Thymus (tissue), 11 donors: ENCODE measurements around the gene MTHFD2L. TPM values are rescaled to one million over a fixed set of nuclear protein-coding genes. Genes with fewer than 3 reads are reported as not detected.

Experiments used
- DNase-seq, 9 donors: peaks; one replicate each; pipeline ENCODE4 v3.0.0-alpha.2; 2013; ENCODE audit warnings: low spot score in 9 of 9, low read depth in 6 of 9, missing footprints in 1 of 9
- H3K27ac ChIP-seq, 2 donors: one replicate each; pipeline ENCODE4 v1.5.1; 2013; ENCODE audit warnings: control low read depth in 1 of 2, low read depth in 1 of 2, low read length in 1 of 2, mild to moderate bottlenecking in 1 of 2, moderate library complexity in 1 of 2
- H3K27me3 ChIP-seq, 2 donors: one replicate each; pipeline ENCODE4 v1.5.1; 2013; ENCODE audit warnings: low read length in 1 of 2; ENCODE audit not compliant: control insufficient read depth in 2 of 2, insufficient read depth in 1 of 2
- H3K36me3 ChIP-seq, 2 donors: one replicate each; pipeline ENCODE4 v1.5.1; 2013; ENCODE audit warnings: low read length in 1 of 2, mild to moderate bottlenecking in 1 of 2, moderate library complexity in 1 of 2; ENCODE audit not compliant: control insufficient read depth in 2 of 2, insufficient read depth in 2 of 2
- H3K4me1 ChIP-seq, 2 donors: one replicate each; pipeline ENCODE4 v1.5.1; 2013; ENCODE audit warnings: low read length in 2 of 2; ENCODE audit not compliant: control insufficient read depth in 2 of 2, insufficient read depth in 2 of 2
- H3K4me3 ChIP-seq, 2 donors: one replicate each; pipeline ENCODE4 v1.5.1; 2013; ENCODE audit warnings: low read length in 2 of 2, control low read depth in 1 of 2, mild to moderate bottlenecking in 1 of 2
- H3K9me3 ChIP-seq, 2 donors: one replicate each; pipeline ENCODE4 v1.5.1; 2013; ENCODE audit warnings: low read length in 1 of 2, mild to moderate bottlenecking in 1 of 2; ENCODE audit not compliant: control insufficient read depth in 2 of 2, insufficient read depth in 1 of 2
- WGBS: extraction: QIAGEN DNeasy Blood & Tissue Kit; methylation state at CpG from one replicate; pipeline ENCODE4 v1.1.7; 2013; 5-methylcytosine and 5-hydroxymethylcytosine counted together
- polyA plus RNA-seq: library from polyadenylated mRNA; stranded (reverse); fragments of 200-250 nt; gene quantifications from one replicate; pipeline ENCODE4 v1.2.3, GENCODE V29; 2013
- total RNA-seq: library from RNA; stranded (reverse); fragments of 120-200 nt; gene quantifications from one replicate; pipeline ENCODE4 v1.2.4, GENCODE V29; 2013
- donor health status: healthy.

Gene MTHFD2L
- total and polyA plus RNA-seq, 2 donors: 16.9 to 33.8 TPM

GRCh38 chr4:74156521-74156920 lies 1.4 kb upstream of the MTHFD2L start:
- H3K27ac ChIP-seq: no peak overlapping the region
- 95% methylated on average over 2 of the region's 2 CpGs for WGBS
- H3K4me1 ChIP-seq: peaks cover 3 to 10% of the 10 kb centered on the region in 2 donors
- H3K4me3 ChIP-seq: no peak overlapping the region
- H3K36me3 ChIP-seq: peaks cover 0 to 13% of the 10 kb centered on the region in 2 donors
- no peaks in the 10 kb centered on the region for H3K9me3 ChIP-seq
- H3K27me3 ChIP-seq: no peaks in the 10 kb centered on the region
- no peak for DNase-seq

DNA sequence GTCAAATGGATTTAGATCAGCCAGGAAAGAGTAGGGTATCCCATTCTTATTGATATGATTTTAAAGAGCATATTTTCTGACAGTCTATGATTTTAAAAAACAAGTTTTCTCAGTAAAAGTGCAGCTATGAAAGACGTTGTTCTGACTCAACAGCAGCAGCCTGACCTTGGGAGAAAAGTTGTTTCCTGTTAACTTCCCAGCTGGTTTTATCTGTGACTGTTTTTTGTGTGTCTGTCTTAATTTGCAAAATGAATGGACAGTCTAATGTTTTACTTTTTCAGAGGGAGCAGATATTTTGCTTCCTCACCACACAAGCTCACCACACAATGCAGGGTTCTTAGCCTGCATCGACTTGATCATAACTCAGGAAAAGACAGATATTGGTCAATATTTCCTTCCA lies 764 bp upstream of the MTHFD2L start:
- Histone ChIP-seq H3K27ac (peak overlapping the region in 1 of 2 donors; percentile 86), H3K4me3 (peak overlapping the region; percentile 77 to 80), H3K9me3 (no peaks in the 10 kb centered on the region), H3K27me3 (no peaks in the 10 kb centered on the region), H3K36me3 (peaks cover 0 to 19% of the 10 kb centered on the region in 2 donors), H3K4me1 (peaks cover 3 to 10% of the 10 kb centered on the region in 2 donors)
- DNase-seq: peak in 1 of 9 donors; percentile 13
- 7% methylated on average over 2 of the region's 2 CpGs for WGBS

DNA sequence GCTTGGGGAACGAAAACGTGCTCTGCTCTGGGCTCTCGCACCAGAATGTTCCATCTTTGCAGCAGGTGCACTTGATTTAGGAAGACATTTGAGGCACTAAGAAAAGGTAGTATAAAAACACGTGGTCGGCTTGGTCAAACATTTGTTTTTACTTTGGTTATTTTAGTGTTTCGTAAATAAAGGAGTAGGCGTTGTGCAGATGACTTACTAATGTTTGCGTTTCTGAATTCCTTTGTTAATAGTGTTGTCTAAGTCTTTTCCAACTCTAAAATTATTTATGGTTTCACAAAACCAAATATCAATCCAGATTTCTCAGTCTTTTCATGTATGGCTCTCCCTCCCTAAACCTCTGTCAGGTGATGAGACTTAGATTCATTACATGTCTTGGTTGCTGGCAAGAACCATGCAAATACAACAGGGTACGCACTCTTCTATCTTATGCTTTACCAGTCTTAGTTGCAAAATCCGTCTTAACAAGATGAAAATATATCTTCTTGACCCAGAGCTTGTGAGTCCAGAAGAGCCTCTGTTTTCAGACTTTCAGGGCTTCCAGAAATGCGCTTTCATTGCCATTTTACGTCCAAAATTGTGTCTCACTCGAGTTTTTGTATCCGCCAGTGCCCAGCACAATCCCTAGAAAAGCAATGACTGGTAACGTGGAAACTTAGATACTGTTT lies 686 bp downstream of the MTHFD2L start:
- WGBS: 30% methylated on average over 15 of the region's 15 CpGs
- no peaks in the 10 kb centered on the region for H3K27me3 ChIP-seq
- DNase-seq: peak in 3 of 9 donors; percentile 11 to 36 (median 16)

GRCh38 chr4:74159143-74159709 lies 1.3 kb downstream of the MTHFD2L start:
- Histone ChIP-seq H3K9me3 (no peaks in the 10 kb centered on the region), H3K27ac (no peak overlapping the region), H3K27me3 (no peaks in the 10 kb centered on the region), H3K4me1 (peaks cover 3 to 10% of the 10 kb centered on the region in 2 donors), H3K36me3 (peaks cover 0 to 22% of the 10 kb centered on the region in 2 donors), H3K4me3 (peak overlapping the region; percentile 77 to 80)
- peak in 1 of 9 donors; percentile 4 for DNase-seq
- WGBS: 89% methylated on average over 2 of the region's 2 CpGs

More for the DNA sequence above, 686 bp downstream of the MTHFD2L start:
- Histone ChIP-seq H3K9me3 (no peaks in the 10 kb centered on the region), H3K27ac (peak overlapping the region; percentile 86 to 92), H3K36me3 (peaks cover 0 to 22% of the 10 kb centered on the region in 2 donors), H3K4me1 (peaks cover 3 to 10% of the 10 kb centered on the region in 2 donors), H3K4me3 (peak overlapping the region; percentile 77 to 80)

GRCh38 chr4:74161666-74162450 lies 3.9 kb downstream of the MTHFD2L start:
- Histone ChIP-seq H3K9me3 (no peaks in the 10 kb centered on the region), H3K27me3 (no peaks in the 10 kb centered on the region), H3K36me3 (peaks cover 4 to 25% of the 10 kb centered on the region in 2 donors), H3K27ac (no peak overlapping the region), H3K4me3 (no peak overlapping the region), H3K4me1 (peaks cover 3 to 10% of the 10 kb centered on the region in 2 donors)
- 94% methylated on average over 3 of the region's 3 CpGs for WGBS
- no peak for DNase-seq

- no peaks in the 10 kb centered on the region for H3K9me3 ChIP-seq
- DNase-seq: no peak
- H3K27ac ChIP-seq: no peak overlapping the region
- peaks cover 4 to 12% of the 10 kb centered on the region in 2 donors for H3K36me3 ChIP-seq
- H3K4me1 ChIP-seq: no peaks in the 10 kb centered on the region
- H3K4me3 ChIP-seq: no peak overlapping the region
- WGBS: 49% methylated on average over 1 of the region's 1 CpG
- H3K27me3 ChIP-seq: no peaks in the 10 kb centered on the region
Observed at GRCh38 chr4:74166135-74166534, 8.2 kb downstream of the MTHFD2L start.

DNA sequence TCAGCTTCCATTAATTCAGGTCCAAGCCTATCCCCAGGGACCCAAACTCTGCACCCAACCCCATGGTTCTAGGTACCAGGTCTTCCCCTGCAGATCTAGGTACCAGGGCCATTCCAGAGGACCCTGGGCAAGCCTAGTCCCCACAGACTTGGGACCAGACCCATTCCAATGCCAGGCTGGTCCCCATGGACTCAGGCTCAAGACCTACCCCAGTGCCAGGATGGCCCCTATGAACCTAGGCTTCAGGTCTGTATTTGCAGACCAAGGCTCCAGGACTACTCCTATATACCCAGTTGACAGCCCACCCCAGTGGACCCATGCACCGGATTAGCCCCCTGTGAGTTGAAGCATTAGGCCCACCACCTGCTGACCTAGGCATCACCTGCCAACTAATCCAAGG lies 8.9 kb downstream of the MTHFD2L start:
- Histone ChIP-seq H3K4me1 (no peaks in the 10 kb centered on the region), H3K36me3 (peaks cover 4 to 9% of the 10 kb centered on the region in 2 donors), H3K9me3 (no peaks in the 10 kb centered on the region), H3K27ac (no peak overlapping the region), H3K4me3 (no peak overlapping the region), H3K27me3 (no peaks in the 10 kb centered on the region)
- WGBS: 98% methylated on average over 1 of the region's 1 CpG
- no peak for DNase-seq

DNA sequence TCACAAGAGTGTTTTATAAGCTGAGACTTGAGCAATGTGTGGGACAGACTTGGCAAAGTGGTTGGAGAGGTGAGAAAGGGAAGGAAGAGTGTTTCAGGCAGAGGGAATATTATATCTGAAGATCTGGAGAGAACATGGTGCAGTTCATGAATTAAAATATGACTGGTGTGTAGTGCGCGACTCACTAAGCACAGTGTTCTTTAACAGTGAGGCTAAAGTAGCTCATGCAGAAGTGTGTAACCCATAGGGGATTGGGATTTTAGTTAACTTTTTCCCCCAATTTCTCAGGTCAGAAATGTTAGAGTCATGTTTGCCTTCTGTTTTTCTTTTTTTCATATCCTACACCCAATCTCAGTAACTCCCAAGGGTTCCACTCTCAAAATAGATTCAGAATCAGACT lies 9.7 kb downstream of the MTHFD2L start:
- Histone ChIP-seq H3K4me3 (no peak overlapping the region), H3K4me1 (no peaks in the 10 kb centered on the region)
- 100% methylated on average over 2 of the region's 2 CpGs for WGBS

GRCh38 chr4:74168841-74169240 lies 10.9 kb downstream of the MTHFD2L start:
- H3K36me3 ChIP-seq: peaks cover 3 to 4% of the 10 kb centered on the region in 2 donors
- no peak overlapping the region for H3K27ac ChIP-seq
- H3K4me3 ChIP-seq: no peak overlapping the region
- DNase-seq: no peak
- no peaks in the 10 kb centered on the region for H3K4me1 ChIP-seq
- 97% methylated on average over 2 of the region's 2 CpGs for WGBS
- H3K27me3 ChIP-seq: no peaks in the 10 kb centered on the region
- H3K9me3 ChIP-seq: no peaks in the 10 kb centered on the region

More for the DNA sequence above, 9.7 kb downstream of the MTHFD2L start:
- Histone ChIP-seq H3K27ac (no peak overlapping the region), H3K36me3 (peaks cover 3 to 4% of the 10 kb centered on the region in 2 donors), H3K9me3 (no peaks in the 10 kb centered on the region), H3K27me3 (no peaks in the 10 kb centered on the region)
- no peak for DNase-seq
